ENCODE data around the gene DCLK1.

The DCLK1 gene

GRCh38 chr13:35957996-35958395, 173.2 kb downstream of the DCLK1 start:
- no peak for DNase-seq (ENCODE audit: low read depth)
- TF ChIP-seq CTCF (IDR thresholded peaks at IDR 0.05; ENCODE audit: control insufficient read depth, insufficient read depth, low read depth, low read length, missing control alignments): no peak
- H3K4me3 ChIP-seq (ENCODE audit: control insufficient read depth, low read depth, low read length): no peak overlapping the region

GRCh38 chr13:35957241-35957731, 173.9 kb downstream of the DCLK1 start:
- peak; percentile 60 for DNase-seq (ENCODE audit: low read depth)
- H3K4me3 ChIP-seq (ENCODE audit: control insufficient read depth, low read depth, low read length): no peak overlapping the region
- TF ChIP-seq CTCF (IDR thresholded peaks at IDR 0.05; ENCODE audit: control insufficient read depth, insufficient read depth, low read depth, low read length, missing control alignments): no peak

- H3K4me3 ChIP-seq (ENCODE audit: control insufficient read depth, low read depth, low read length): no peak overlapping the region
- no peak for DNase-seq (ENCODE audit: low read depth)
- no peak for TF ChIP-seq CTCF (IDR thresholded peaks at IDR 0.05; ENCODE audit: control insufficient read depth, insufficient read depth, low read depth, low read length, missing control alignments)
Measured at GRCh38 chr13:35956074-35956473, 175.1 kb downstream of the DCLK1 start.

GRCh38 chr13:35954207-35954560, 177.0 kb downstream of the DCLK1 start:
- H3K4me3 ChIP-seq (ENCODE audit: control insufficient read depth, low read depth, low read length): no peak overlapping the region
- TF ChIP-seq CTCF (IDR thresholded peaks at IDR 0.05; ENCODE audit: control insufficient read depth, insufficient read depth, low read depth, low read length, missing control alignments): no peak
- no peak for DNase-seq (ENCODE audit: low read depth)

- DNase-seq (ENCODE audit: low read depth): peak; percentile 85
- H3K4me3 ChIP-seq (ENCODE audit: control insufficient read depth, low read depth, low read length): no peak overlapping the region
- TF ChIP-seq CTCF (IDR thresholded peaks at IDR 0.05; ENCODE audit: control insufficient read depth, insufficient read depth, low read depth, low read length, missing control alignments): peak; percentile 77
Measured at GRCh38 chr13:35953537-35954206, 177.5 kb downstream of the DCLK1 start.

GRCh38 chr13:35947315-35947714, 183.9 kb downstream of the DCLK1 start:
- no peak overlapping the region for H3K4me3 ChIP-seq (ENCODE audit: control insufficient read depth, low read depth, low read length)
- DNase-seq (ENCODE audit: low read depth): no peak
- no peak for TF ChIP-seq CTCF (IDR thresholded peaks at IDR 0.05; ENCODE audit: control insufficient read depth, insufficient read depth, low read depth, low read length, missing control alignments)

Data from AG09309 (cell line).